Skeletal muscle tissue (tissue), 4 donors: ENCODE data around the gene RGPD3. TPM values are rescaled to one million over a fixed set of nuclear protein-coding genes. Genes with fewer than 3 reads are reported as not detected.
"Not testable (repeated sequence)": the region's sequence is repeated elsewhere in the genome, so short reads cannot be mapped to it uniquely, and the experiment has no call there.

ENCODE experiments used
- H3K27ac ChIP-seq: one replicate; pipeline ENCODE4 v1.7.0; 2013; ENCODE audit warnings: mild to moderate bottlenecking, low read depth, low read length, inconsistent platforms
- H3K27me3 ChIP-seq, 3 donors: one replicate each; pipeline ENCODE4 v1.7.0; 2013; ENCODE audit warnings: low read length in 3 of 3; ENCODE audit not compliant: control insufficient read depth in 3 of 3, insufficient read depth in 3 of 3
- H3K36me3 ChIP-seq, 3 donors: one replicate each; pipeline ENCODE4 v1.7.0; 2013; ENCODE audit warnings: low read length in 3 of 3; ENCODE audit not compliant: control insufficient read depth in 3 of 3, insufficient read depth in 3 of 3
- H3K4me1 ChIP-seq, 3 donors: one replicate each; pipeline ENCODE4 v1.7.0; 2013; ENCODE audit warnings: low read length in 3 of 3, mild to moderate bottlenecking in 3 of 3; ENCODE audit not compliant: control insufficient read depth in 3 of 3, insufficient read depth in 3 of 3
- H3K4me3 ChIP-seq, 3 donors: one replicate each; pipeline ENCODE4 v1.7.0; 2013; ENCODE audit warnings: low read length in 3 of 3
- H3K9ac ChIP-seq, 3 donors: one replicate each; pipeline ENCODE4 v1.7.0; 2013; ENCODE audit warnings: low read length in 3 of 3, mild to moderate bottlenecking in 3 of 3, moderate library complexity in 2 of 3, low read depth in 1 of 3
- H3K9me3 ChIP-seq, 3 donors: one replicate each; pipeline ENCODE4 v1.7.0; 2013; ENCODE audit warnings: low read length in 3 of 3; ENCODE audit not compliant: control insufficient read depth in 3 of 3
- total RNA-seq: library from RNA; depleted of rRNA; stranded (reverse); fragments of >200 nt; gene quantifications from one replicate; pipeline ENCODE4 v1.2.3, GENCODE V29; 2014
- donor health status: Osteomylitis.

The RGPD3 gene
- total RNA-seq, 1 donor from 2014 or later, result 0.52 TPM

- H3K9ac ChIP-seq, H3K4me3 ChIP-seq, H3K27ac ChIP-seq, H3K36me3 ChIP-seq, H3K4me1 ChIP-seq, H3K9me3 ChIP-seq, H3K27me3 ChIP-seq: not testable (repeated sequence)
Observed at GRCh38 chr2:106379567-106379966, 88.6 kb downstream of the RGPD3 start.

- H3K4me3 ChIP-seq, H3K36me3 ChIP-seq, H3K27me3 ChIP-seq, H3K9me3 ChIP-seq, H3K4me1 ChIP-seq, H3K27ac ChIP-seq, H3K9ac ChIP-seq: not testable (repeated sequence)
Observed at GRCh38 chr2:106369182-106369581, 99.0 kb downstream of the RGPD3 start.

- H3K4me1 ChIP-seq, result no peaks in the 10 kb centered on the region
- no peak overlapping the region for H3K27ac ChIP-seq
- H3K4me3 ChIP-seq, result no peak overlapping the region
- no peaks in the 10 kb centered on the region for H3K9me3 ChIP-seq
- no peaks in the 10 kb centered on the region for H3K36me3 ChIP-seq
- no peaks in the 10 kb centered on the region for H3K27me3 ChIP-seq
- H3K9ac ChIP-seq, result no peak overlapping the region
Observed at GRCh38 chr2:106366204-106366885, 101.9 kb downstream of the RGPD3 start.

GRCh38 chr2:106363791-106364190 is 104.4 kb downstream of the RGPD3 start:
- Histone ChIP-seq H3K9ac (no peak overlapping the region), H3K27me3 (no peaks in the 10 kb centered on the region), H3K9me3 (no peaks in the 10 kb centered on the region), H3K4me1 (no peaks in the 10 kb centered on the region), H3K4me3 (no peak overlapping the region), H3K36me3 (no peaks in the 10 kb centered on the region), H3K27ac (no peak overlapping the region)

- no peaks in the 10 kb centered on the region for H3K9me3 ChIP-seq
- no peaks in the 10 kb centered on the region for H3K4me1 ChIP-seq
- no peaks in the 10 kb centered on the region for H3K27me3 ChIP-seq
- no peak overlapping the region for H3K9ac ChIP-seq
- no peak overlapping the region for H3K4me3 ChIP-seq
- H3K36me3 ChIP-seq, result no peaks in the 10 kb centered on the region
- H3K27ac ChIP-seq, result no peak overlapping the region
Observed at GRCh38 chr2:106362789-106363188, 105.4 kb downstream of the RGPD3 start.

GRCh38 chr2:106359512-106359911 is 108.7 kb downstream of the RGPD3 start:
- Histone ChIP-seq H3K36me3 (no peaks in the 10 kb centered on the region), H3K9me3 (peaks cover 0 to 2% (median 0%) of the 10 kb centered on the region in 3 donors), H3K27ac (no peak overlapping the region), H3K27me3 (no peaks in the 10 kb centered on the region), H3K4me1 (no peaks in the 10 kb centered on the region), H3K4me3 (no peak overlapping the region), H3K9ac (no peak overlapping the region)

GRCh38 chr2:106358521-106358920 is 109.7 kb downstream of the RGPD3 start:
- Histone ChIP-seq H3K9me3 (peaks cover 0 to 2% (median 0%) of the 10 kb centered on the region in 3 donors), H3K27me3 (no peaks in the 10 kb centered on the region), H3K4me1 (no peaks in the 10 kb centered on the region), H3K27ac (no peak overlapping the region), H3K4me3 (no peak overlapping the region), H3K9ac (no peak overlapping the region), H3K36me3 (no peaks in the 10 kb centered on the region)

GRCh38 chr2:106358081-106358480 is 110.1 kb downstream of the RGPD3 start:
- no peak overlapping the region for H3K27ac ChIP-seq
- no peaks in the 10 kb centered on the region for H3K36me3 ChIP-seq
- H3K9ac ChIP-seq, result no peak overlapping the region
- peaks cover 0 to 2% (median 0%) of the 10 kb centered on the region in 3 donors for H3K9me3 ChIP-seq
- no peak overlapping the region for H3K4me3 ChIP-seq
- no peaks in the 10 kb centered on the region for H3K4me1 ChIP-seq
- H3K27me3 ChIP-seq, result no peaks in the 10 kb centered on the region

GRCh38 chr2:106356291-106356690 is 111.9 kb downstream of the RGPD3 start:
- Histone ChIP-seq H3K9me3 (peaks cover 0 to 2% (median 0%) of the 10 kb centered on the region in 3 donors), H3K36me3 (no peaks in the 10 kb centered on the region), H3K27me3 (no peaks in the 10 kb centered on the region), H3K9ac (no peak overlapping the region), H3K4me1 (no peaks in the 10 kb centered on the region), H3K4me3 (no peak overlapping the region), H3K27ac (no peak overlapping the region)

- H3K36me3 ChIP-seq, result no peaks in the 10 kb centered on the region
- H3K4me3 ChIP-seq, result no peak overlapping the region
- no peaks in the 10 kb centered on the region for H3K27me3 ChIP-seq
- peaks cover 0 to 2% (median 0%) of the 10 kb centered on the region in 3 donors for H3K9me3 ChIP-seq
- H3K4me1 ChIP-seq, result no peaks in the 10 kb centered on the region
- H3K9ac ChIP-seq, result no peak overlapping the region
- no peak overlapping the region for H3K27ac ChIP-seq
Observed at GRCh38 chr2:106353676-106354075, 114.5 kb downstream of the RGPD3 start.
